ENCODE measurements around the gene LRRC4B.

Gene LRRC4B

GRCh38 chr19:50478901-50479715 lies 89.1 kb downstream of the LRRC4B start:
- Histone ChIP-seq H3K4me3 (ENCODE audit: low read depth, low read length) (no peak overlapping the region), H3K9me3 (ENCODE audit: control insufficient read depth, insufficient read depth, low read depth, low read length) (no peaks in the 10 kb centered on the region), H3K27ac (ENCODE audit: extremely low read depth, low read depth, low read length) (no peak overlapping the region), H3K4me1 (ENCODE audit: control insufficient read depth, insufficient read depth, low read length) (peaks cover 7% of the 10 kb centered on the region; the same call in 1 of the 2 replicates), H3K36me3 (ENCODE audit: control insufficient read depth in 2 of 2, insufficient read depth in 1 of 2, low read length in 2 of 2) (peaks cover 15 to 55% of the 10 kb centered on the region in 2 experiments; a peak in 2 of 3 replicates)
- ChIA-PET CTCF (interaction anchor here (0.5 to 2.2 kb wide), 15 partner anchors 8 to 952 kb away, joined by 3 to 14 read pairs (median 3); no protein-coding TSS in a partner anchor), POLR2A (interaction anchor here (1.6 to 1.7 kb wide), 2 partner anchors 32 to 95 kb away, joined by 6 to 7 read pairs; partner anchors contain the start of genes JOSD2 and POLD1)
- TF ChIP-seq ZNF677 (tag by site-specific recombination; IDR thresholded peaks at IDR 0.05) (no peak), ZBTB7A (tag by site-specific recombination; IDR thresholded peaks at IDR 0.05; ENCODE audit: low read depth) (no peak), AEBP2 (tag by site-specific recombination; IDR thresholded peaks at IDR 0.05; ENCODE audit: borderline replicate concordance) (no peak), ZNF548 (tag by site-specific recombination; IDR thresholded peaks at IDR 0.05) (no peak), ZNF16 (tag by site-specific recombination; IDR thresholded peaks at IDR 0.05; ENCODE audit: low read depth) (no peak), ZNF175 (tag by site-specific recombination; IDR thresholded peaks at IDR 0.05) (no peak), ZNF26 (tag by site-specific recombination; IDR thresholded peaks at IDR 0.05) (no peak), KLF10 (tag by site-specific recombination; IDR thresholded peaks at IDR 0.05) (no peak), ZNF423 (tag by site-specific recombination; IDR thresholded peaks at IDR 0.05) (no peak), ZNF585B (tag by site-specific recombination; IDR thresholded peaks at IDR 0.05) (no peak), YY1 (tag by site-specific recombination; IDR thresholded peaks at IDR 0.05) (no peak), KLF1 (tag by site-specific recombination; IDR thresholded peaks at IDR 0.05) (no peak), MYNN (tag by site-specific recombination; IDR thresholded peaks at IDR 0.05; ENCODE audit: borderline replicate concordance) (no peak), ZNF391 (tag by site-specific recombination; IDR thresholded peaks at IDR 0.05; ENCODE audit: borderline replicate concordance, low read depth) (no peak), ZNF664 (tag by site-specific recombination; IDR thresholded peaks at IDR 0.05) (0 out of 2 replicates have a peak, but pooled peaks have one; percentile 35), ZNF174 (tag by site-specific recombination; IDR thresholded peaks at IDR 0.05) (no peak), ZNF624 (tag by site-specific recombination; IDR thresholded peaks at IDR 0.05) (no peak), ZSCAN5A (tag by site-specific recombination; IDR thresholded peaks at IDR 0.05) (no peak), ZNF341 (tag by site-specific recombination; IDR thresholded peaks at IDR 0.05; ENCODE audit: low read depth) (no peak), ZNF747 (tag by site-specific recombination; IDR thresholded peaks at IDR 0.05) (no peak), ZNF704 (tag by site-specific recombination; IDR thresholded peaks at IDR 0.05) (no peak), ZNF404 (tag by site-specific recombination; IDR thresholded peaks at IDR 0.05) (no peak), ZNF530 (tag by site-specific recombination; IDR thresholded peaks at IDR 0.05; ENCODE audit: low read depth) (no peak), ZNF221 (tag by site-specific recombination; IDR thresholded peaks at IDR 0.05; ENCODE audit: borderline replicate concordance) (no peak), ZIC2 (tag by site-specific recombination; IDR thresholded peaks at IDR 0.05) (peak; percentile 57), ZXDB (tag by site-specific recombination; IDR thresholded peaks at IDR 0.05) (no peak), ZNF549 (tag by site-specific recombination; IDR thresholded peaks at IDR 0.05) (no peak), ZNF488 (tag by site-specific recombination; IDR thresholded peaks at IDR 0.05) (no peak), ZNF514 (tag by site-specific recombination; IDR thresholded peaks at IDR 0.05) (no peak)
